IPS-NIHi11 (cell line): Measurements from ENCODE around the gene PDGFD.

ENCODE experiments used
- DNase-seq: peaks from one replicate; pipeline ENCODE4 v3.0.0; 2012; ENCODE audit warnings: mixed read lengths, low spot score

The PDGFD gene

DNA sequence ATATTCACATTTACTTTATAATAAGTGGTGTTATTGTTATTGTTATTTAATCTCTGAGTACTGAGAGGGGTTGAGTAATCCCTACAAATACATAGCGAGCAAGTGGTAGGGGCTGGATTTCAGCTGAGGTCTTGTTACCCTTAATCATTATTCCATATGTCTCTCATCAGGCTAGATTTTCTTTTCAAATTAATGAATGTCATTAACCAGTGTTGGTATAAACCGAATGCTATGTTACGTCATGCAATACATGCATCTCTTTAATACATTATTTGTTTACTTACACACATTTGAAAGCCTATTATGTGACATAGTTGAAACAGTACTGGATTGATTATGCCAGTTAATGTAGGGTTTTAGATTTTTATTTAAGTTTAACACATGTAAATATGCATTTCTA is 18.9 kb downstream of the PDGFD start:
- DNase-seq: no peak

DNA sequence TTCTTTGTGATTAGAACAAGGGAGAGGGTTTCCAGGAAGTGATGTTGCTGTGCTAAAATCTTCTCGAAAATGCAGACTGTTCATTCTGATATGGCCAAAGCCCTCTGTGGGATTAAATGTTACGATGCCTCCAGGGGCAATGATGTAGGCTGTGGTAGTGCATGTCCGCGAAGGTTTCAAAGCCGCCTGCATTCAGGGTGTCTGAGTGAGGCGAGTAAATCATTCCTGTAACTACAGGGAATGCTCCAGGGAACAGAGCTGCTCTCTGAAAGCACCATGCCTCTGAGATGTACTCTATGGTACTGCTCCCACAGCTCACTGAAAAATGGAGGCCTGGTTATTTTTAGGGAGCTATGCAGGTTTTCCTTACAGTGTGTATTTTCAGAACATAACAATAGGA is 21.2 kb downstream of the PDGFD start:
- DNase-seq: no peak

DNA sequence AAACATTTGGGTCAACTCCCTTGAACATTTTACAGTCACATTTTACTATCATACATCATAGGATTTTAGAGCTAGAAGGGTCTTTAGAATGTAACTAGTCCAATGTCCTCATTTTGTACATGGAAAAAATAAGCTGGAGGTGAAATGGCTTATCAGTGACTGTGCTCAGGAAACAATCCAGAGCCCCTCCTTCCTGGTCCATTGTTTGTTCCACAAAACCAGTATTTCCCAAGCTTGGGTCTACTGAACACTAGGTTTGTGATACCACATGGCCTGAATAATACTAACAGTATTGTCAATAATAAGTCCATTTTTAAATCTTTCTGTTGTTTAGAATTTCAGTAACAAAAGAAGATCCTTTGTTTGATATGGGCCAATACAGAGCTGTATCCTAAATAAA is 27.1 kb downstream of the PDGFD start:
- DNase-seq: no peak

DNA sequence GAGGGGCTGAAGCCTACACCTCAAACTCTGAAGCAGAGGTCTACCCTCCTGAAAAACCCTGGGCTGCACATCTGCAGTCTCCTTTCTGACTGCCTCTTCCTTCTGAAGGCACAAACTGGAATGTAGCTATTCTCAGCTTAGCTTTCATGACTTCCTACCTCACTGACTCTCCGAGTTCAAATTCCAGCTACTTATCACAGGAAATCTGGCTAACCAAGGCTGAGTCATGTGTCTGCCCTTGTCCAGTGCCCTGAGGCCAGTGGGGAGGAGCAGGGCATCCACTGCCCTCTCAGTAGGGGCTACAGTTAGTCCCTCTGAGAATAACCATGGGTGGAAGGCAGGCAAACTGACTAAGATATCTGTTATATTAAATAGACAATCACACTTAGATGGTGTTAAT is 29.2 kb downstream of the PDGFD start:
- DNase-seq: no peak

DNA sequence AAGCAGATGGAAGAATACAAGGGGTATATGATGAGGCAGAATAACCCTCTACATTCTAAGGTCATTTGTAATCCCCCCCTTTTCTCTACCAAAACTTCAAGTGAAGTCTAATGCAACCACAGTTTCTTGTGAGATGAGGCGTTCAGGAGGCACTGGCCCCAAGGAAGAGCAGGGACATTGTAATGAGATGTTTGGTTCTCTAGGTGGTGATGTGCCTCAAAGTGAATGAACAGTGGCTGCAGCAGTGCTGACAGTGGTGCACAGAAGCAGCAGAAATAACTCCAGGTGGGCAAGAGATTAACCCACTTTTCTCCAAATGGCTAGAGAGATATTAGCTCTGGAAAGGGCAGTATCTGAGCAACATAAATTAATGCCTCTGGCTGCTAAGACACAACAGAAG is 33.8 kb downstream of the PDGFD start:
- DNase-seq: peak; percentile 16

DNA sequence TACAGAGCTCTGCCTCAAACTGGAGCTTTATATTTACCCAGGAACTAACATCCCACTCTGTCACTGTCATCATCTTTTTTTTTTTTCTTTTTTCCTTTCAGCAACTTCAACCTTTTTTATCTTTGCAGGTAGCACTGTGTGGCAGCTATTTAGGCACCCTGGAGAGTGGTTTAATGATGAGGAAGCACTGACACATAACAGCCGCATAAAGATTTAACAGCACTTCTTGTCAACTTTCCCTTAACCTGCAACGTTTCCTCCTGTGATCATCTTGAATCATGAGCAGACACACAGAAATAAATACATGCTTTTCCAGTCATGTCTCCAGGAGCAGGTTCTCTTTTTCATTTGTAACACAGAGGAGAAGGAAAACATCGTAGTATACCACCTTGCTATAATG is 34.8 kb downstream of the PDGFD start:
- no peak for DNase-seq

DNA sequence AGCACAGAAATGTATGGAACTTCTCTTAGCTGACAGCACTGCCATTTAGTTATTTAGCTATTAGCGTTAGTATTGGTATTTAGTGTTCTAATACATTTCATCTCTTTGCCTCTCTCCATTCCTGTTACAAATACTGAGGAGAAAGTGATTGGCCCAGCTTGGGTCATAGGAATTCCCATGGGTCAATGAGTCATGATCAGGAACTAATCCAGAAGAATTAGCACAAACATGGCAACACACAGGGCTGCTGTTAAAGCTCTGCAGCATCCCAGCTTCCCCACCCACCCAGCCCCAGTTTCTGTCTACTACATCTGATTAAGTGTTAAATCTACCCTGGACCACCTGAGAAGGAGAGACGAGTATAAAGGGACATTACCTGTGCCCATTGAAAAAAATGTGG is 36.1 kb downstream of the PDGFD start:
- DNase-seq: no peak

DNA sequence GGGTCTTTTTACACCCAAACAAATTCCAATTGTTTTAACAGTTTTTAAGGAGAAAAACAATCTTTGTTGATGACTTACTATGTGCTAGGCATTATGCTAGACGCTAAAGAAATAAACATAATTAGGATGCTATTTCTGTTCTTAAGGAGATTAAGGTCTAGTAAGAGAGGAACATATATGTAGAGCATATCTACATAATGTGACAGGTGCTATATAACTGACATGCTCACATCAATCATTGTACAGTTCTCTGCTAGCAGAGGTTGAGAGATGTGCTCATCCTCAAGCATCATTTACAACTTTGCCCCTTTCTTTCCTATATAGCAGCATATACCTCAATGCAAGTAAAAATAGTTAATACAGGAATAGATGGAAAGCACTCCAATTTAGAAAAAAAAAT is 37.5 kb downstream of the PDGFD start:
- DNase-seq: no peak

DNA sequence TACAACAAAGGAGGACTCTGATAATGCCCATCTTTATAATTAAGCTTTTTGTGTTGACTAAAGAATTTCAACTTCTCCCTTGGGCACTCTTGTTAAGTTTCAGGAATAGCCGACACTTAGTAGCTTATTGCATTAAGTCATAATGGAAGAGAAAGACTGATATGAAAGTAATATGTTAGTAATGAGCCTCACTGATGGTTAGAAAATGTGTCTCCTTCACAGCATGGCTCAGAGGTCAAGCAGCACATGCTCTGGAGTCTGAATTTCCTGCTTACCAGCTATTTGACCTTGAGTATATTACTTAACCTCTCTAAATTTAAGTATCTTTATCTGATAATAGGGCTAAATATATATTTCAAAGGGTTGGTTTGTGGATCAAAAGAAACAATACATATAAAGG is 39.0 kb downstream of the PDGFD start:
- no peak for DNase-seq

DNA sequence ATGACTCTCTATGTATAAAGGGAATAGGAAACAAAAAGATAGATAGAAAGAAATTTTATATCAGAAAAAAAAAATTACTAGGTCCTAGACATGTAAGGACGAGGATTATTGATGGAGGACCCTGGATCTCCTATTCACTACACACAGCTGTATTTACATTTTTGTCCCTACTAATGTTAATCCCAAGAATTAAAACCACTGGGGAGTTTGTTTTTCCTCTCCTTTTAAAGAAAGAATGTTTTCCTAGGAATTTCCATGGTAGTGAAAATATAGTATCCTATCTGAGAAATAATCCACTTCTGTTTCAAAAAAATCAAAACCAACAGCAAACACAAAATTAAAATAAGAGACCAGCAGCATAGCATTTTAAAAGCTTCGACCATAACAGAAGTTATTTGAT is 41.1 kb downstream of the PDGFD start:
- DNase-seq: no peak

DNA sequence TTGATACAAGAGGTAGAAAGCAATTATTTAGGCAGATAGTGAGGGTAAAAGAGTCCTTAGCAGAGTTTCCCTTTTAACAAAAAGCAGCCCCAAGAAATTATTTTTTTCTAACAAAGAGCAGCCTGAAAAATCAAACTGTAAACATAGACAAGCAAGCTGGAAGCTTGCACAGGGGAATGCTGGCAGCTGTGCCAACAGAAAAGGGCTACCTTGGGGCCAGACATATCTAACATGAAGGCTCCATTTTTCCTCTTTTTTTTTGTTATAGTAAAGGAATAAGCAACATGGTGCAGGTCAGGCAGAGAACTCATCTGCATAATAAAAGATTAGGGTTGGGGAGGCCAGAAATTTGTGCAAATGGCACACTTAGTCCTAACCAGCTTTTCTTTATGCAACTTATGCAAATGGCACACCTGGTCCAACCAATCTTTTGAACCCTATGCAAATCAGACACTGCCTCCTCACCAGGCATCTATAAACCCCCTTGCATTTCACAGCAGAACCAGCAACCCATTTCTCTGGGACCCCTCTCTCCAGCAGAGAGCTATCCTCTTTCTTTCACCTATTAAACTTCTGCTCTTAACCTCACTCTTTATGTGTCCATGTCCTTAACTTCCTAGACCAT is 41.8 kb downstream of the PDGFD start:
- DNase-seq: no peak

DNA sequence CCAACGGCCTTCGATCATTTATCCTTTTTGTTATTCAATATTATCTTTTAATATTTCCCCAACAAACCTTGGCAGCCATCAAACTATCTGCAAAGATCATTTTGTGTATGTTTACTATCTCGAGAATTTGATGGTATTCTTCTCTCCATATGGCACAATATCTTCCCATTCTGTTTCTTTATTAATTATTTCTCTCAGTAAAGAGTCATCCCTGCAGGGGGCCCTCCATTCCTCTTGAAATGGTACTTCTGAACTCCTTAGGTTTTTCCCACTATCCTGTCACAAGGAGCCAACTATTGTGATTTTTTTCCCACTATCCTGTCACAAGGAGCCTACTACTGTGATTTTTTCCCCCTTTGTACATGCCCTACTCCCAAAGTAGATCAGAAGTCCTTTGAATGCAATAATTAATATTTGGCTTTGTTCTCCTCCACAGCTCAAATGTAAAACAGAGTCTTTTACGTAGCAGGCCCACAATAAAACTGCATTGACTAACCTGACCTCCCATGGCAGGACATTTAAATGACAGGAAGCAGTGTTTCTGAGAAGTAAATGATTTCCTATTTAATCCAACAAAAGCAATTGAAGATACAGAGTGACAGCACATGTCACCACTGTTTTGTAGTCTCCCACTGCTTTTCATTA is 43.3 kb downstream of the PDGFD start:
- no peak for DNase-seq

DNA sequence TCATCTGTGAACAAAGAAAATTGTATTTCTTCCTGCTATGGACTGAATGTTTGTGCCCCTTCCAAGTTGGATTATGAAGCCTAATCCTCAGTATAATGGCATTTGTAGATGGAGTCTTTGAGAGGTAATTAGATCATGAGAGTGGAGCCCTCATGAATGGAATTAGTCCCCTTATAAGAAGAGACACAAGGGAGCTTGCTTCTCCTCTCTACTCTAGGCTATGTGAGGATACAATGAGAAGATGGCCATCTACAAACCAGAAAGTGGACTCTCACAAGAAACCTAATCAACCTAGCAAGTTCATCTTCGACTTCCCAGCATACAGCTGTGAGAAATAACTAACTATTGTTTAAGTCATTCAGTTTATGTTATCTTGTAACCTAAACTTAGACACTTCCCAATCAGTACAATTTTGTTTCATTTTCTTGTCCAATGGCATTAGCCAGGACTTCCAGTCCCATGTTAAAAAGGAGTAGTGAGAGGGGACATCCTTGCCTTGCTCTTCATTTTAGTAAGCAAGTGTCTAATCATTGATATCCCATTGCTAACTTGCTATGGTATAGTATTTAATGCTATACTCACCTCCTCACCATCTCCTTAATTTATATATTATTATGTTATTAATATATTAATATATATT is 45.7 kb downstream of the PDGFD start:
- no peak for DNase-seq

DNA sequence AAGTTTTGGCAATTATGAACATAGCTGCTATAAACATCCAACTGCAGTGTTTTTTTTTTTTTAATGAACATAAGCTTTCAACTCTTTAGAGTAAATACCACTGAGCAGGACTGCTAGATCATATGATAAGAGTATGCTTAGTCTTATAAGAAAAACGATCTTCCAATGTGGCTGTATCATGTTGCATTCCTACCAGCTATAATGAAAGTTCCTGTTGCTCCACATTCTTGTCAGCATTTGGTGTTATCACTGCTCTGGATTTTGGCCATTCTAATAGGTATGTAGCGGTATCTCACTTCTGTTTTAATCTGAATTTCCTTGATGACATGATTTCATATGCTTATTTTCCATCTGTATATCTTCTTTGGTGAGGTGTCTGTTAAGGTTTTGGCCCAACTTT is 50.4 kb downstream of the PDGFD start:
- DNase-seq: no peak

DNA sequence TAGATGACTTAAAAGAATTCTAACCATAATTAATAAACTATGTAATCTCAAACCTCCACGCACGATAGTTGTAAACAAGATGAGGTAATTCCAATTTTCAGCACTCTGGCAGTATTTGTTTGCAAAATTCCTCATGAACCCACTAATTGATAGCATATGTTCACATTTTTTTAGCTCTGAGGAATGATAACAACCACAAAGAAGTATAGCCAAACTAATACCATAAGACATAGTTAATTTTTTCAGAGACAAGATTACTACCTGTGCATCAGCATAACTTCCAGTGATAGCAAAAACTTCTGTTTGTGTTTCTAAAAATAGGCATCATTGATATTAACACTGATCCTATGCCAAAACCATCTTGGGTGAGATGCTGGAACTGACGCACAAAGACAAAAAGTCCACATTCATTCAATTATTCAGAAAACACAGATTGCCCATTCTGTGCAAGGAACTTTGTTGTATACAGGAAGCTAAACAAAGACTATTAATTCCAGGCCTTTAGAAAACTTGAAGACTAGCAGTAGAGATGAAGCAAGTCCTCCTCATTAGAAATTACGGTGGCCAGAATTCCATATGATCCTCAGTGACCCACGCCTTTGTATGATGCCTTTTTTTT is 57.7 kb downstream of the PDGFD start:
- no peak for DNase-seq

DNA sequence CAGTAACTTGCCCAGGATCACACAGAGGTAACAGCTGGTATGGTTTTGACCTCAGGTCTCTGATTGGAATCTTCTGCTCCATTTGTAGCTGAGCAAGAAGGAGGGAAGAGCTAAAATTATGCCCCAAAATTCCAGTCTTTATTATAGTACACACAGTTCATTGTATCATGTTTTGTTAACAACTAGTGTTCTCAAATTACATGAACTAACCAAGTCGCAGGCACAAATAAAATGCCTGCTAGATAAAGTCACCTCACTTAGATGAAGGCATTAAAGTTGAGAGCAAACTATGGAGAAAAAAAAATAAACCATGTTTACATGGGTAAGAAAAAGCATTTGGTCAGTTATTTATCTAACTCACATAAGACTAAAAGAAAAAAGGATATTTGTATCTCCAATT is 58.8 kb downstream of the PDGFD start:
- no peak for DNase-seq

DNA sequence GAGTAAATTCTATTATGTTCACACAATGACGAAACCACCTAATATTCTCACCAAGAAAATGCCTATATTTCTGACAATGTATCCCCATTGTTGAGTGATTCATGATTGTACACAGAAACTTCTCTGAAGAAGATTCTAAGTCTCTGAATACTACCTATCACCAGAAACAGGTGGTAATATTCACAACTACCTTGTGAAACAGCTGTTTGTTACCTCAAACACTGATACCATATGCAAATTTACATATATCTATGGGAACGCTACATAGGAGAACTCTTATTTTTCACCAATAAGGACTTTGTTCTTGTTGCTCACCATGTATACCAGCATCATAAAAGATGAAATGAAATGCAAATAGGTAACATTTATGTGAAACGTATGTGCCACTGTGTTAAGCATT is 59.3 kb downstream of the PDGFD start:
- DNase-seq: no peak

DNA sequence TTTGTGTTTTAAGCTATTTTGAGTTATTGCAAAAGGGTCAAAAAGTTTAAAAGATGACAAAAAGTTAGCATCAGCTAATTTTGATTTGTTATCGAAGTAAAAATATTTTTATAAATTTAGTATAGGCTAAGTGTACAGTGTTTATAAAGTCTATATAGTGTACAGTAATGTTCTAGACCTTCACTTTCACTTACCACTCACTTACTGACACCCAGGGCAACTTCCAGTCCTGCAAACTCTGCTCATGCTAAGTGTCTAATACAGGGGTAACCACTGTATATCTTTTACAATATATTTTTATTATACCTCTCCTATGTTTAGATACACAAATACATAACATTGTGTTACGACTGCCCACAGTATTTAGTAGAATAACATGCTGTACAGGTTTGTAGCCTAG is 59.7 kb downstream of the PDGFD start:
- no peak for DNase-seq

DNA sequence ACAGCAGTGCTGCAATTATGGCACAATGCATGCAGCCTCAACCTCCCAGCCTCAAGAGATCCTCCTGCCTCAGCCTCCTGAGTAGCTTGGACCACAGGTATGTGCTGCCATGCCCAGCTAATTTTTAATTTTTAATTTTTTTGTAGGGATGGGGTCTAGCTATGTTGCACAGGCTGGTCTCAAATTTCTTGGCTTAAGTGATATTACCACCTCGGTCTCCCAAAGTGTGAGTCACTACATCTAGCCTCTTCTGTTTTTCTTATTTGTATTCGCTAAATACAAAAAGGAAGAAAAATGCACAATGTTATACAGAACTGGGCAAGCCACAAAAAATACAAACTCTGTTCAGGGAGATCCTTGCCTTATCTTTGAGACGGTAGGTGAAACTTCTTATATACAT is 65.4 kb downstream of the PDGFD start:
- DNase-seq: no peak

DNA sequence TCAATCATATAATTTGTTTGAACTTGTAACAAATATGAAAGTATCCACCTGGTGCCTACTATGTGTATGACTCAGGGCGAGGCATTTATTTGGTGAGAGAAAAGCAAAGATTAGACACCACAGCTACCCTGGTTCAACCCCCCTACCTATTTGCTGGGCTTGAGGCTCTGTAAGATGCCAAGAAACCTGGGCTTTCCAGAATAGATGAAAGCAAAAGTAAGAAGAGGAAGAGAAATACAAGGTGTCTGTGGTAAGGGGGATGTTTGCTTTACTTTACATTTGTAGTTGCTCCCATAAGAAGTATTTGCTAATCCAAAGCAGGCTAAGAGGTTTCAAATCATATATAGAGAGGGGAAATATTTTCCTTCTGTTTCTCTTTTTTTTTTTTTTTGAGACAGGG is 65.8 kb downstream of the PDGFD start:
- DNase-seq: no peak

DNA sequence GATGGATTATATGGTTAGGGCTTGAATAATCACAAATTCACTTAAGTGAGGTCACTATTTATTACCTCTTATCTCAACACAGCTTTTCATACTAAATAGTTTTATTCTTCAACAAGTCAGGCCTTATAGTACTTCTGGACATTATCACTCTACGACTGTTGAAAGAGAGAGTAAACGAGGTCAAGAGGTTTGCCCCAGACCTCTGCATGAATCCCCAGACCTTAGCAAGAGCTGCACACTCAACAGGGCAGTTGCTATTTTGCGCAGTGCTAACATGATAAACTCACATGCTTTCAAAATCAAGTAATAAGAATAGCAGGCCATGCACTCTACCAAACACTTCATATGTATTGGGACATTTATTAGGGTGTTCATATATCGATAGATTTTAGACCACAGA is 67.0 kb downstream of the PDGFD start:
- DNase-seq: no peak

DNA sequence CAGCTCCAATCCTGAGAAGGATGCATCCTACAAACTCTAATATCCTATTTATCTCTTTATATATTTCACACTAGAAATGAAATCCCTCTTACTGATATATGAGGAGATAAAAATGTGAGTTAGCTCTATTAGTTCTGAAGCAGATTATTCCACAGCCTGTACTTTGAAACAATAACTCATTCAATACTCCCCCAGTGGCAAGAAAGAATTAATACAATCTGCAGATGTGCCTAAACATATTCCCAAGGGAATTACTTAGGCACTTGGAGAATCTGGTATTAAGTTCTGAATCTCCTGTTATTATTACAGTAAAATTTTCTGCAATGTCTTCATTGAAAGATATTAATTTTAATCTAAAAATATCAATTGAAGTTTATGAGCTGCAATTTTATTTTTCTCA is 68.2 kb downstream of the PDGFD start:
- no peak for DNase-seq

DNA sequence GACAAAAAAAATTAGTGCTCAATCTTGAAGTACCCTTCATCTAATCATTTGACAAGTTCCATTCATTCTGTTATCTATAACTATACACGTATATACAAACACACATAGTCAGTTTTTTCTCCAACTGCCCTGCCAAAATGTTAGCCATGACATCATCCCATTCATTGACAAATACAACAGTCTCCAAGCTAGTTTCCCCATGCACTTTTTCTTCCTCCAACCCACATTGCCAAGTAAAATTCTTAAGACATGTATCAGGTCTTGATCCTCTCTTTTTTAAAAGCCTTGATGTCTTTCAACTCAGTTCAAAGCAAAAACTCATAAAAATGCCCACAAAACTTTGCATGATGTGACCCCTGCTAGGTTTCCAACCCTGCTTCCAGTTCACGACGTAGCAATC is 69.4 kb downstream of the PDGFD start:
- DNase-seq: no peak
